Adrenal gland (tissue), 5 donors: ENCODE measurements around the gene LILRA6.

ENCODE experiments used
- CTCF ChIP-seq, 6 experiments: fragments of 450-650 bp in 4 of 6; fragments of 200-600 bp in 2 of 6; sonication (generic) in 1 of 6; IDR thresholded peaks; 1 replicate in 5 of 6; 2 replicates in 1 of 6; pipeline versions ENCODE4 v1.5.1 to v1.8.0; 2016 to 2021; ENCODE audit warnings: antibody characterized with exemption in 6 of 6, mild to moderate bottlenecking in 2 of 6, moderate library complexity in 1 of 6
- POLR2A ChIP-seq, 2 donors: fragments of 450-650 bp; IDR thresholded peaks; one replicate each; pipeline ENCODE4 v1.6.1; 2017; ENCODE audit warnings: antibody characterized with exemption in 2 of 2, mild to moderate bottlenecking in 2 of 2, moderate library complexity in 1 of 2
- donor health status: DM: no; HTN: no; CAD: no.

GRCh38 chr19:54281007-54281728 lies 38.6 kb upstream of the LILRA6 start, which contains the start of gene LILRB2:
- no peak for TF ChIP-seq CTCF (IDR thresholded peaks at IDR 0.05)
- TF ChIP-seq POLR2A (IDR thresholded peaks at IDR 0.05): no peak
